Endometrium (tissue), 2 donors: Measurements from ENCODE around the gene OR10AD1.
"Not testable (repeated sequence)": the region's sequence is repeated elsewhere in the genome, so short reads cannot be mapped to it uniquely, and the experiment has no call there.

Source experiments
- FAIRE-seq: peaks from 2 replicates; lab custom pipeline; 2012; peaks lifted over from hg19 to GRCh38; lab: Jason Lieb, UNC
- donor health status: control.
- donor health status: control.

OR10AD1 gene

GRCh38 chr12:48160046-48160445 is 43.0 kb downstream of the OR10AD1 start:
- FAIRE-seq = no peak

- no peak for FAIRE-seq
Measured at GRCh38 chr12:48157889-48158370, 45.2 kb downstream of the OR10AD1 start.

GRCh38 chr12:48157018-48157888 is 45.8 kb downstream of the OR10AD1 start, which contains the start of gene ASB8:
Gene ASB8 (minus strand): TSS chr12:48157515. CDS start chr12:48153496, 4,019 bp downstream.
- peak; percentile 82 for FAIRE-seq

- no peak for FAIRE-seq
Measured at GRCh38 chr12:48156652-48157017, 46.5 kb downstream of the OR10AD1 start.

- not testable (repeated sequence) for FAIRE-seq
Measured at GRCh38 chr12:48155786-48156185, 47.3 kb downstream of the OR10AD1 start.
